Caco-2 (cell line): ENCODE measurements around the gene SART3. TPM values are rescaled to one million over a fixed set of nuclear protein-coding genes. Genes with fewer than 3 reads are reported as not detected.

ENCODE experiments used
- BruUV-seq: library from RNA; stranded (reverse); fragments of 400-500 nt; replicated peaks from 2 replicates; lab custom pipeline; 2021; lab: Mats Ljungman, UMichigan
- CTCF ChIA-PET: fragments of 300-600 bp; sonication (Branson Sonifier 250); formaldehyde crosslinking; loops from one replicate; lab custom pipeline; 2022; ENCODE audit warnings: antibody characterized with exemption; lab: Charles Lee
- POLR2A ChIA-PET: fragments of 300-600 bp; sonication (Branson Sonifier 250); formaldehyde crosslinking; loops from one replicate; lab custom pipeline; 2022; ENCODE audit warnings: antibody characterized with exemption; lab: Charles Lee
- DNase-seq, 2 experiments: peaks; one replicate each; pipeline versions ENCODE4 v3.0.0 to v3.0.0-alpha.2; 2020 to 2022
- H3K27me3 ChIP-seq: replicated peaks from 2 replicates; pipeline ENCODE4 v1.6.0; 2011; ENCODE audit warnings: low read length; ENCODE audit not compliant: control insufficient read depth, insufficient read depth
- H3K36me3 ChIP-seq: 2 replicates; pipeline ENCODE4 v1.5.1; 2011; ENCODE audit warnings: low read length; ENCODE audit not compliant: control insufficient read depth, insufficient read depth
- H3K4me1 ChIP-seq: fragments of 250-450 bp; sonication (Bioruptor Pico); 2 replicates; pipeline ENCODE4 v1.5.1; 2020; ENCODE audit warnings: mild to moderate bottlenecking
- H3K4me3 ChIP-seq: 2 replicates; pipeline ENCODE4 v1.5.1; 2011; ENCODE audit warnings: low read depth, mild to moderate bottlenecking, control low read depth, low read length
- H3K9me3 ChIP-seq: fragments of 250-450 bp; sonication (Bioruptor Pico); 2 replicates; pipeline ENCODE4 v1.5.1; 2020; ENCODE audit warnings: mild to moderate bottlenecking, moderate library complexity
- H3K27ac Mint-ChIP-seq: one replicate; pipeline ENCODE4 v1.8.0; 2022; ENCODE audit warnings: mixed read lengths; ENCODE audit not compliant: unreplicated experiment
- H3K27me3 Mint-ChIP-seq: one replicate; pipeline ENCODE4 v1.8.0; 2022; ENCODE audit warnings: mixed read lengths; ENCODE audit not compliant: insufficient read depth, unreplicated experiment
- H3K36me3 Mint-ChIP-seq: one replicate; pipeline ENCODE4 v1.8.0; 2022; ENCODE audit warnings: mild to moderate bottlenecking, mixed read lengths; ENCODE audit not compliant: insufficient read depth, unreplicated experiment
- H3K4me1 Mint-ChIP-seq: one replicate; pipeline ENCODE4 v1.8.0; 2022; ENCODE audit warnings: low read depth, mixed read lengths; ENCODE audit not compliant: unreplicated experiment
- H3K4me3 Mint-ChIP-seq: one replicate; pipeline ENCODE4 v1.8.0; 2022; ENCODE audit warnings: mild to moderate bottlenecking, moderate library complexity, mixed read lengths; ENCODE audit not compliant: unreplicated experiment
- H3K9me3 Mint-ChIP-seq: one replicate; pipeline ENCODE4 v1.8.0; 2022; ENCODE audit warnings: mixed read lengths; ENCODE audit not compliant: unreplicated experiment
- CTCF ChIP-seq, 2 experiments: fragments of 200-600 bp in 1 of 2; IDR thresholded peaks; 1 replicate in 1 of 2; 2 replicates in 1 of 2; pipeline versions ENCODE4 v1.5.1 to v1.8.0; 2011 to 2022; ENCODE audit warnings: antibody characterized with exemption in 1 of 2, control low read depth in 1 of 2, inconsistent platforms in 1 of 2, low read depth in 1 of 2, low read length in 1 of 2, mild to moderate bottlenecking in 1 of 2, moderate library complexity in 1 of 2; ENCODE audit not compliant: insufficient read depth in 1 of 2, severe bottlenecking in 1 of 2, unreplicated experiment in 1 of 2
- intact Hi-C: fragments of 100-400 bp; cut with micrococcal nuclease; formaldehyde crosslinking; loops from one replicate; pipeline ENCODE4 v1.10.0; 2022; ENCODE audit not compliant: unreplicated experiment
- total RNA-seq: library from RNA; stranded (reverse); gene quantifications from 2 replicates; pipeline ENCODE4 v1.2.3, GENCODE V29; 2022

The SART3 gene
- total RNA-seq, 1 experiment from 2014 or later: 77.3 TPM

- peaks cover 8% of the 10 kb centered on the region for H3K4me1 Mint-ChIP-seq
- H3K27me3 Mint-ChIP-seq: peaks cover 4% of the 10 kb centered on the region
- intact Hi-C loops: no loop called here
- BruUV-seq: no TSS peak
- no peak overlapping the region for H3K4me3 Mint-ChIP-seq
- Histone ChIP-seq H3K4me3 (no peak overlapping the region), H3K27me3 (no peaks in the 10 kb centered on the region), H3K9me3 (no peaks in the 10 kb centered on the region), H3K36me3 (no peaks in the 10 kb centered on the region), H3K4me1 (0 out of 2 replicates have a peak, but pooled peaks cover 5% of the 10 kb centered on the region)
- peaks cover 12% of the 10 kb centered on the region for H3K9me3 Mint-ChIP-seq
- CTCF ChIA-PET: no interaction called here
- no peaks in the 10 kb centered on the region for H3K36me3 Mint-ChIP-seq
- POLR2A ChIA-PET: no interaction called here
- TF ChIP-seq CTCF (IDR thresholded peaks at IDR 0.05; ENCODE audit: insufficient read depth in 1 of 2, low read depth in 1 of 2, low read length in 1 of 2, severe bottlenecking in 1 of 2, unreplicated experiment in 1 of 2): no peak
- H3K27ac Mint-ChIP-seq: no peak overlapping the region
- DNase-seq: no peak
These were observed 20.6 kb upstream of the SART3 start for GRCh38 chr12:108581311-108582227.

- TF ChIP-seq CTCF (IDR thresholded peaks at IDR 0.05; ENCODE audit: insufficient read depth in 1 of 2, low read depth in 1 of 2, low read length in 1 of 2, severe bottlenecking in 1 of 2, unreplicated experiment in 1 of 2): no peak
- CTCF ChIA-PET: no interaction called here
These were observed 19.6 kb upstream of the SART3 start for GRCh38 chr12:108580531-108580930.

GRCh38 chr12:108578813-108579212 is 17.8 kb upstream of the SART3 start:
- no peaks in the 10 kb centered on the region for H3K36me3 Mint-ChIP-seq
- CTCF ChIA-PET: no interaction called here
- BruUV-seq: no TSS peak

More at GRCh38 chr12:108580531-108580930, 19.6 kb upstream of the SART3 start:
- Mint-ChIP-seq H3K9me3 (peaks cover 12% of the 10 kb centered on the region), H3K27me3 (peaks cover 4% of the 10 kb centered on the region), H3K4me3 (no peak overlapping the region), H3K36me3 (no peaks in the 10 kb centered on the region), H3K4me1 (peaks cover 8% of the 10 kb centered on the region), H3K27ac (no peak overlapping the region)
- POLR2A ChIA-PET: no interaction called here
- no TSS peak for BruUV-seq
- Histone ChIP-seq H3K4me1 (0 out of 2 replicates have a peak, but pooled peaks cover 5% of the 10 kb centered on the region), H3K27me3 (no peaks in the 10 kb centered on the region), H3K36me3 (no peaks in the 10 kb centered on the region), H3K9me3 (no peaks in the 10 kb centered on the region), H3K4me3 (no peak overlapping the region)
- no peak for DNase-seq
- intact Hi-C loops: no loop called here

More at GRCh38 chr12:108578813-108579212, 17.8 kb upstream of the SART3 start:
- POLR2A ChIA-PET: no interaction called here
- H3K27ac Mint-ChIP-seq: no peak overlapping the region
- H3K27me3 Mint-ChIP-seq: peaks cover 4% of the 10 kb centered on the region
- H3K4me1 Mint-ChIP-seq: peaks cover 8% of the 10 kb centered on the region
- Histone ChIP-seq H3K4me3 (no peak overlapping the region), H3K27me3 (no peaks in the 10 kb centered on the region), H3K4me1 (0 out of 2 replicates have a peak, but pooled peaks cover 5% of the 10 kb centered on the region), H3K9me3 (no peaks in the 10 kb centered on the region), H3K36me3 (no peaks in the 10 kb centered on the region)
- intact Hi-C loops: no loop called here
- no peak for TF ChIP-seq CTCF (IDR thresholded peaks at IDR 0.05; ENCODE audit: insufficient read depth in 1 of 2, low read depth in 1 of 2, low read length in 1 of 2, severe bottlenecking in 1 of 2, unreplicated experiment in 1 of 2)
- peaks cover 12% of the 10 kb centered on the region for H3K9me3 Mint-ChIP-seq
- no peak overlapping the region for H3K4me3 Mint-ChIP-seq
- no peak for DNase-seq
